IMR-90 (cell line): ENCODE results near the gene SMARCA4. TPM values are rescaled to one million over a fixed set of nuclear protein-coding genes. Genes with fewer than 3 reads are reported as not detected.

Source experiments
- ATAC-seq: fragments of 200-7000 bp; cut with Tn5 transposase; 2 replicates; pipeline ENCODE4 v1.9.1; 2020; ENCODE audit warnings: low read depth, mild to moderate bottlenecking, moderate library complexity
- BruUV-seq: library from RNA; stranded (reverse); fragments of 400-500 nt; replicated peaks from 2 replicates; lab custom pipeline; 2021; lab: Mats Ljungman, UMichigan
- CTCF ChIA-PET: fragments of 300-600 bp; formaldehyde crosslinking; extraction: SDS; loops from one replicate; lab custom pipeline; 2021; ENCODE audit warnings: antibody characterized with exemption; lab: Yijun Ruan, JAX
- POLR2A ChIA-PET: fragments of 300-600 bp; sonication (Branson Sonifier 250); formaldehyde crosslinking; loops from one replicate; lab custom pipeline; 2022; ENCODE audit warnings: antibody characterized with exemption; ENCODE audit not compliant: unreplicated experiment; lab: Charles Lee
- DNase-seq: peaks from one replicate; pipeline ENCODE4 v3.0.0; 2013
- H2AFZ ChIP-seq: replicated peaks from 2 replicates; pipeline ENCODE3; 2013; ENCODE audit warnings: low read length, mild to moderate bottlenecking; ENCODE audit not compliant: poor library complexity
- H2AK5ac ChIP-seq: 2 replicates; pipeline ENCODE4 v1.6.1; 2013; ENCODE audit warnings: low read depth, low read length, inconsistent platforms
- H2AK9ac ChIP-seq: replicated peaks from 2 replicates; pipeline ENCODE3; 2013; ENCODE audit warnings: mild to moderate bottlenecking, low read depth, low read length, moderate library complexity; ENCODE audit not compliant: poor library complexity
- H2BK120ac ChIP-seq: 2 replicates; pipeline ENCODE4 v1.6.1; 2013; ENCODE audit warnings: low read depth, low read length, inconsistent platforms
- H2BK15ac ChIP-seq: 3 replicates; pipeline ENCODE4 v1.6.1; 2013; ENCODE audit warnings: low read depth, low read length, inconsistent platforms
- H2BK20ac ChIP-seq: 2 replicates; pipeline ENCODE4 v1.6.1; 2013; ENCODE audit warnings: low read depth, mild to moderate bottlenecking, inconsistent platforms, low read length, moderate library complexity
- H2BK5ac ChIP-seq: 2 replicates; pipeline ENCODE4 v1.6.1; 2013; ENCODE audit warnings: mild to moderate bottlenecking, low read depth, low read length, inconsistent platforms; ENCODE audit not compliant: poor library complexity, severe bottlenecking
- H3K14ac ChIP-seq: replicated peaks from 2 replicates; pipeline ENCODE4 v1.6.1; 2013; ENCODE audit warnings: low read depth, low read length, inconsistent platforms
- H3K18ac ChIP-seq: 2 replicates; pipeline ENCODE4 v1.6.1; 2013; ENCODE audit warnings: low read depth, low read length, control low read depth
- H3K23ac ChIP-seq: 2 replicates; pipeline ENCODE4 v1.6.1; 2013; ENCODE audit warnings: low read depth, low read length, inconsistent platforms
- H3K27ac ChIP-seq: 2 replicates; pipeline ENCODE4 v1.5.1; 2013; ENCODE audit warnings: mild to moderate bottlenecking, control low read depth, low read length; ENCODE audit not compliant: insufficient read depth
- H3K27me3 ChIP-seq: 2 replicates; pipeline ENCODE4 v1.6.1; 2013; ENCODE audit warnings: low read length; ENCODE audit not compliant: control insufficient read depth, insufficient read depth
- H3K36me3 ChIP-seq: 2 replicates; pipeline ENCODE4 v1.6.1; 2013; ENCODE audit warnings: low read length, mixed read lengths; ENCODE audit not compliant: control insufficient read depth, insufficient read depth
- H3K4ac ChIP-seq: 2 replicates; pipeline ENCODE4 v1.6.1; 2013; ENCODE audit warnings: low read depth, low read length, inconsistent platforms
- H3K4me1 ChIP-seq: 2 replicates; pipeline ENCODE4 v1.6.1; 2013; ENCODE audit warnings: low read length, mixed read lengths; ENCODE audit not compliant: control insufficient read depth, insufficient read depth
- H3K4me2 ChIP-seq: 2 replicates; pipeline ENCODE4 v1.6.1; 2013; ENCODE audit warnings: low read depth, mild to moderate bottlenecking, control low read depth, low read length, moderate library complexity
- H3K4me3 ChIP-seq: 2 replicates; pipeline ENCODE4 v1.5.1; 2013; ENCODE audit warnings: low read depth, mild to moderate bottlenecking, control low read depth, low read length, moderate library complexity; ENCODE audit not compliant: insufficient read depth
- H3K56ac ChIP-seq: 2 replicates; pipeline ENCODE4 v1.6.1; 2013; ENCODE audit warnings: low read length, inconsistent platforms; ENCODE audit not compliant: insufficient read depth; ENCODE audit errors: extremely low read depth
- H3K79me1 ChIP-seq, 2 experiments: 2 replicates each; pipeline ENCODE4 v1.6.1; 2013; ENCODE audit warnings: low read length in 2 of 2, inconsistent platforms in 1 of 2, low read depth in 1 of 2
- H3K9ac ChIP-seq: 2 replicates; pipeline ENCODE4 v1.6.1; 2013; ENCODE audit warnings: low read depth, low read length, control low read depth
- H3K9me1 ChIP-seq: 2 replicates; pipeline ENCODE4 v1.6.1; 2013; ENCODE audit warnings: low read length, inconsistent platforms; ENCODE audit not compliant: insufficient read depth
- H3K9me3 ChIP-seq: 2 replicates; pipeline ENCODE4 v1.6.1; 2013; ENCODE audit warnings: low read length; ENCODE audit not compliant: control insufficient read depth, insufficient read depth
- H4K20me1 ChIP-seq: 2 replicates; pipeline ENCODE4 v1.6.1; 2013; ENCODE audit warnings: low read length, inconsistent platforms; ENCODE audit not compliant: insufficient read depth
- H4K5ac ChIP-seq: 2 replicates; pipeline ENCODE4 v1.6.1; 2013; ENCODE audit warnings: mild to moderate bottlenecking, low read depth, low read length, control low read depth
- H4K8ac ChIP-seq, 2 experiments: 2 replicates each; pipeline ENCODE4 v1.6.1; 2013; ENCODE audit warnings: low read depth in 2 of 2, low read length in 2 of 2, control low read depth in 1 of 2, inconsistent platforms in 1 of 2
- H4K91ac ChIP-seq: 2 replicates; pipeline ENCODE4 v1.6.1; 2013; ENCODE audit warnings: low read depth, low read length, inconsistent platforms; ENCODE audit not compliant: insufficient read depth
- BHLHE40 ChIP-seq: fragments of 150-350 bp; IDR thresholded peaks from 2 replicates; pipeline ENCODE4 v1.6.1; 2016; ENCODE audit warnings: mild to moderate bottlenecking, low read depth, low read length
- CEBPB ChIP-seq: IDR thresholded peaks from 2 replicates; pipeline ENCODE4 v1.6.1; 2012; ENCODE audit warnings: low read depth, low read length, improper control_type of control experiment
- CHD1 ChIP-seq: IDR thresholded peaks from 2 replicates; pipeline ENCODE4 v1.6.1; 2012; ENCODE audit warnings: low read depth, low read length, improper control_type of control experiment
- CTCF ChIP-seq: conservative IDR thresholded peaks from 2 replicates; pipeline ENCODE4 v1.5.1; 2012; ENCODE audit warnings: mild to moderate bottlenecking, low read depth, low read length, improper control_type of control experiment
- FOS ChIP-seq: fragments of 150-350 bp; IDR thresholded peaks from 2 replicates; pipeline ENCODE4 v1.6.1; 2016; ENCODE audit warnings: low read depth, low read length
- MAFK ChIP-seq: IDR thresholded peaks from 2 replicates; pipeline ENCODE4 v1.6.1; 2012; ENCODE audit warnings: low read depth, low read length, improper control_type of control experiment
- MAZ ChIP-seq: IDR thresholded peaks from 2 replicates; pipeline ENCODE4 v1.6.1; 2012; ENCODE audit warnings: low read depth, mild to moderate bottlenecking, low read length, improper control_type of control experiment, moderate library complexity, borderline replicate concordance
- MXI1 ChIP-seq: IDR thresholded peaks from 2 replicates; pipeline ENCODE4 v1.6.1; 2012; ENCODE audit warnings: low read depth, mild to moderate bottlenecking, low read length, moderate library complexity, borderline replicate concordance
- NFE2L2 ChIP-seq: fragments of 150-350 bp; IDR thresholded peaks from 2 replicates; pipeline ENCODE4 v1.6.1; 2016; ENCODE audit warnings: low read depth, mild to moderate bottlenecking, low read length
- POLR2A ChIP-seq: IDR thresholded peaks from 2 replicates; pipeline ENCODE4 v1.6.1; 2012; ENCODE audit warnings: mild to moderate bottlenecking, low read depth, low read length
- RAD21 ChIP-seq: IDR thresholded peaks from 2 replicates; pipeline ENCODE4 v1.6.1; 2012; ENCODE audit warnings: low read length, improper control_type of control experiment
- RCOR1 ChIP-seq: IDR thresholded peaks from 2 replicates; pipeline ENCODE4 v1.6.1; 2012; ENCODE audit warnings: mild to moderate bottlenecking, low read length, improper control_type of control experiment; ENCODE audit not compliant: insufficient replicate concordance
- RFX5 ChIP-seq: IDR thresholded peaks from 2 replicates; pipeline ENCODE4 v1.8.0; 2012; ENCODE audit warnings: low read depth, mild to moderate bottlenecking, low read length, moderate library complexity
- SMC3 ChIP-seq: fragments of 150-350 bp; IDR thresholded peaks from 2 replicates; pipeline ENCODE4 v1.6.1; 2016; ENCODE audit warnings: low read depth, mild to moderate bottlenecking, antibody characterized with exemption, low read length, moderate library complexity
- USF2 ChIP-seq: fragments of 150-350 bp; IDR thresholded peaks from 2 replicates; pipeline ENCODE4 v1.6.1; 2017; ENCODE audit warnings: mild to moderate bottlenecking, antibody characterized with exemption, low read length, low read depth
- WGBS, 2 experiments: methylation state at CpG; one replicate each; pipeline versions ENCODE4 v1.1.5 to v1.1.7; 2013; ENCODE audit warnings: missing lambda C conversion rate in 2 of 2; ENCODE audit not compliant: insufficient read length in 1 of 2; ENCODE audit errors: extremely low coverage in 2 of 2; 5-methylcytosine and 5-hydroxymethylcytosine counted together
- dilution Hi-C: fragments of 300-500 bp; cut with HindIII; formaldehyde crosslinking; loops from one replicate; pipeline ENCODE4 v1.14.3; 2018; ENCODE audit warnings: low sequenced_read_pairs; ENCODE audit not compliant: unreplicated experiment
- in situ Hi-C: fragments of 300-500 bp; cut with MboI; formaldehyde crosslinking; loops from 3 replicates; pipeline ENCODE4 v1.14.3; 2019; ENCODE audit warnings: low sequenced_read_pairs, inconsistent platforms, mixed read lengths
- intact Hi-C: fragments of 100-400 bp; cut with micrococcal nuclease; formaldehyde crosslinking; loops from 2 replicates; pipeline ENCODE4 v1.10.0; 2022
- polyA plus RNA-seq, 3 experiments: library from polyadenylated mRNA; depleted of rRNA; stranded (reverse); fragments of >200 nt; gene quantifications; 2 replicates each; pipeline ENCODE4 v1.2.3, GENCODE V29; 2012; ENCODE audit warnings: low replicate concordance in 1 of 3
- total RNA-seq: library from RNA; depleted of rRNA; stranded (reverse); fragments of >200 nt; gene quantifications from 2 replicates; pipeline ENCODE4 v1.2.3, GENCODE V29; 2012

The SMARCA4 gene
- total and polyA plus RNA-seq, 2 of the 4 experiments (the other 2 are of a cell fraction), result 41.4 to 85.6 TPM

GRCh38 chr19:11050323-11051114, 89.7 kb downstream of the SMARCA4 start:
- no peaks in the 10 kb centered on the region for H3K9me3 ChIP-seq
- H2BK5ac ChIP-seq, result no peak overlapping the region
- H3K14ac ChIP-seq, result no peak overlapping the region
- no peak overlapping the region for H2BK120ac ChIP-seq
- no peak for DNase-seq
- no peak overlapping the region for H4K8ac ChIP-seq
- no peaks in the 10 kb centered on the region for H3K4me1 ChIP-seq
- H3K23ac ChIP-seq, result no peak overlapping the region
- H2AK9ac ChIP-seq, result no peak overlapping the region
- H2BK20ac ChIP-seq, result no peak overlapping the region
- H3K9me1 ChIP-seq, result no peaks in the 10 kb centered on the region
- H4K20me1 ChIP-seq, result peaks cover 8% of the 10 kb centered on the region; the same call in 1 of the 2 replicates
- H2BK15ac ChIP-seq, result no peak overlapping the region
- CTCF ChIA-PET, result interaction anchor here (0.6 to 0.7 kb wide), 2 partner anchors 14 to 109 kb away, joined by 3 read pairs; no protein-coding TSS in a partner anchor
- no peak overlapping the region for H3K4me2 ChIP-seq
- H4K5ac ChIP-seq, result no peak overlapping the region
- dilution Hi-C loops, result no loop called here
- H4K91ac ChIP-seq, result no peak overlapping the region
- H3K27me3 ChIP-seq, result no peaks in the 10 kb centered on the region
- no peak overlapping the region for H3K9ac ChIP-seq
- POLR2A ChIA-PET, result no interaction called here
- BruUV-seq, result no TSS peak
- intact Hi-C loops, result no loop called here
- no peak overlapping the region for H3K4me3 ChIP-seq
- peaks cover 25 to 74% of the 10 kb centered on the region in 2 experiments for H3K79me1 ChIP-seq
- no peak overlapping the region for H2AFZ ChIP-seq
- H3K4ac ChIP-seq, result no peak overlapping the region
- no peak; the same call in 1 of the 2 replicates for ATAC-seq
- WGBS, 2 experiments, result no CpG with 5 or more reads among the region's 9 CpGs
- H3K27ac ChIP-seq, result no peak overlapping the region
- H3K56ac ChIP-seq, result no peak overlapping the region
- H2AK5ac ChIP-seq, result no peak overlapping the region
- H3K36me3 ChIP-seq, result peaks cover 53% of the 10 kb centered on the region
- no peak overlapping the region for H3K18ac ChIP-seq
- in situ Hi-C loops, result no loop called here
- TF ChIP-seq MAZ (no peak), CEBPB (no peak), BHLHE40 (no peak), USF2 (no peak), RAD21 (no peak), MXI1 (no peak), MAFK (no peak), POLR2A (no peak), RCOR1 (no peak), CHD1 (no peak), NFE2L2 (no peak), FOS (no peak), RFX5 (no peak), SMC3 (no peak), CTCF (no peak)
